ENCODE measurements around the gene PDGFRB. TPM values are rescaled to one million over a fixed set of nuclear protein-coding genes. Genes with fewer than 3 reads are reported as not detected.

Gene PDGFRB
- total and polyA plus RNA-seq, 12 donors = 15.5 to 101 (median 42.9) TPM

DNA sequence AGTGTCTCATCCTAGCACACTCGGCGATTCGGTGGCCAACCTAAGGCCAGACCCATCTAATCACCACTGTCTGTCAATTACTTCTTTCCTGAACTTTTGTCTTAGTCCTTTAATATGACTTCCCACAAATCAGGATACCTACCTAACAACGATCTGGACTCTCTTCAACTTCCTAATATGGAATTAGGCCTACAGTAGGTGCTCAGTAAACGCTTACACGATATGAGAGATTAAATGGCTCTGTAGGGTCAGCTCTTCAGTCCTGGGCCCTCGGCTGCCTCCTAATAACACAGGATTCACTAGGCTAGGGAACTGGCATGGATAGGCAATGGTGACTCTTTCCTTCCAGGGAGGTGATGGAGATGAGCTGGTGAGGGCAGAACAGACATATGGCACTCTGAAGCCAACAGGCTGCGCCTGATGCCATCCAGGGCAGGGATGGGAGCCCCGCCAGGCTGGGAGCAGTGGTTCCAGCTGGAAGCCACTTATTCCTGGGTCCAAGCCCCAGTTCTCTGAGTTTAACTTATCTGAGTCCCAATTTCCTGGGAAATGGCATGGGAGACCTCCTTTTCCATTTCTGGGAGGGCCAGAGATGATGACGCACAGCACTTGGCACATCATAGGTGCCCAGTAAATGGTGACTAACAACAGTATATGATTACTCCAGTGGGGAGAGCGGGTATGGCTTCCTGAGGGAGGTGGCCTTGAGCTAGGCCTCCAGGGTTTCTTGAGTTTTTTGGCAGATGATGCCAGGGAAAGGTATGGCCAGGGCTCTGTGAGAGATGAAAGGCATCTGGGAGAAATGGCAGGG lies 7.3 kb downstream of the PDGFRB start:
- ATAC-seq = no peak
- peaks cover 0 to 28% (median 0%) of the 10 kb centered on the region in 9 donors for H3K36me3 ChIP-seq
- H3K27ac ChIP-seq = peak overlapping the region; percentile 48 to 92 (median 85)
- peak overlapping the region in 8 of 10 donors; percentile 3 to 67 (median 42) for H3K4me3 ChIP-seq
- TF ChIP-seq, protein P1, sequence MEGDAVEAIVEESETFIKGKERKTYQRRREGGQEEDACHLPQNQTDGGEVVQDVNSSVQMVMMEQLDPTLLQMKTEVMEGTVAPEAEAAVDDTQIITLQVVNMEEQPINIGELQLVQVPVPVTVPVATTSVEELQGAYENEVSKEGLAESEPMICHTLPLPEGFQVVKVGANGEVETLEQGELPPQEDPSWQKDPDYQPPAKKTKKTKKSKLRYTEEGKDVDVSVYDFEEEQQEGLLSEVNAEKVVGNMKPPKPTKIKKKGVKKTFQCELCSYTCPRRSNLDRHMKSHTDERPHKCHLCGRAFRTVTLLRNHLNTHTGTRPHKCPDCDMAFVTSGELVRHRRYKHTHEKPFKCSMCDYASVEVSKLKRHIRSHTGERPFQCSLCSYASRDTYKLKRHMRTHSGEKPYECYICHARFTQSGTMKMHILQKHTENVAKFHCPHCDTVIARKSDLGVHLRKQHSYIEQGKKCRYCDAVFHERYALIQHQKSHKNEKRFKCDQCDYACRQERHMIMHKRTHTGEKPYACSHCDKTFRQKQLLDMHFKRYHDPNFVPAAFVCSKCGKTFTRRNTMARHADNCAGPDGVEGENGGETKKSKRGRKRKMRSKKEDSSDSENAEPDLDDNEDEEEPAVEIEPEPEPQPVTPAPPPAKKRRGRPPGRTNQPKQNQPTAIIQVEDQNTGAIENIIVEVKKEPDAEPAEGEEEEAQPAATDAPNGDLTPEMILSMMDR (IDR thresholded peaks at IDR 0.05) = no peak
- H3K27me3 ChIP-seq = no peaks in the 10 kb centered on the region
- WGBS, 2 donors = 80 to 81% methylated on average over 11 of the region's 11 CpGs
- peaks cover 5 to 71% (median 41%) of the 10 kb centered on the region in 9 donors for H3K4me1 ChIP-seq
- no peaks in the 10 kb centered on the region for H3K9me3 ChIP-seq
- intact Hi-C loops (cut with DNase I) = no loop called here
- peak in 1 of 2 donors; percentile 20 for DNase-seq

DNA sequence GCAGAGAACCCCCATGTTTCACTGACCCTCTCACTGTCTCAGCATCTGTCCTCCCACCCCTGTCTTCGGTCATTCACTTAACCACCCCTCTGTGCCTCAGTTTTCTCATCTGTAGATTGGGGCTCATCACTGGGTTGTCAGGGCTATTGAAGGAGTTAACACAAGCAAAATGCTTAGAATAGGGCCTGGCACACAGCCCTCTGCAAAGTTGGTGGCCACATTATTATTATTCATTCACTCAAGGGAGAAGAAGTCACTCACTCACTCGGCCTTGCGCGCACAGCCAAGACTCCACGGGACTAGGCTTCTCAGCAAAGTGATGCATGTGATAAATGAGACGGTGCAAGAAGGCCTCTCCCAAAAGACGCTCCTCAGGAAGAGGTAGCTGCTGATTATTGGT lies 8.0 kb downstream of the PDGFRB start:
- H3K4me1 ChIP-seq = peaks cover 5 to 78% (median 47%) of the 10 kb centered on the region in 9 donors

DNA sequence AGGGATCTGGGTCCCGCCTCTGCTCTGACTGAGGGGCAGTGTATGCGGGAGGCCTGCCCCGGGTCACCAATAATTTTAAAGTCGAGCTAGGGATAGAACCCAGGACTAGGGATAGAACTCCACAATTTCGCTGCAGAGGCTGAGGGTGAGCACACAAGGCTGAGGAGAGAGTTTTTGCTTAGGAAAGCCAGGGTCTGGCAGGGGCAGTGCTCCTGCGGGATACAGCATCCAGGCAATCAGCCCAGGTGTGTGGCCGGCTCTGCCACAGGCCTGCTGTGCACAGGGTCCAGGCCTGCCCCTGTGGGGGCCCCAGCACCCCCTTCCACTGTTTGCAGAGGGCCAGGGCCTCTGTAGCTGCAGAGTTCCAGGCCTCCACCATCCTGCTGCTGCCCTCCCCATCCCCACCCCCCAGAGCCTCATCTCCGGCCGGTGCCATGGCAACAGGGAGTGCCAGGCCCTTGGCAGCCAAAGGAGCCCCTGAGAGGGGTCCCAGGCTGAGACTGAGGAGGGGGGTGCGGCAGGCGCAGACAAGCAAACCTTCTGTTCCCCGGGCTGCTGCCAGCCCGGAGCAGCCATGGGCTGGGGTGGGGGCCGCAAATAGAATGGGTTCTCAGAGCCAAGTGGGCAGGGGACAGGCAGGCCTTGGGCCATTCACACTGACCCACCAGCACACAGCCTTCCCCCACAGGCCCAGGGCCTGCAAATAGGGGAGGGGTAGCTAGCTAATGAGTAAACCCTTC lies 8.6 kb downstream of the PDGFRB start:
- ATAC-seq (no peak), DNase-seq (peak in 1 of 2 donors; percentile 14)
- intact Hi-C loops (cut with DNase I) = no loop called here
- WGBS, 2 donors = 79 to 80% methylated on average over 14 of the region's 14 CpGs
- Histone ChIP-seq H3K9me3 (no peaks in the 10 kb centered on the region), H3K27me3 (no peaks in the 10 kb centered on the region), H3K4me1 (peaks cover 9 to 84% (median 53%) of the 10 kb centered on the region in 9 donors), H3K36me3 (peaks cover 0 to 18% (median 0%) of the 10 kb centered on the region in 9 donors), H3K4me3 (peak overlapping the region in 9 of 10 donors; percentile 3 to 67 (median 20)), H3K27ac (peak overlapping the region; percentile 48 to 92 (median 85))
- TF ChIP-seq, protein P1 (IDR thresholded peaks at IDR 0.05) = no peak

More for the DNA sequence above, 8.0 kb downstream of the PDGFRB start:
- Histone ChIP-seq H3K4me3 (peak overlapping the region in 9 of 10 donors; percentile 3 to 67 (median 20)), H3K9me3 (no peaks in the 10 kb centered on the region), H3K27me3 (no peaks in the 10 kb centered on the region), H3K27ac (peak overlapping the region; percentile 48 to 92 (median 85)), H3K36me3 (peaks cover 0 to 25% (median 0%) of the 10 kb centered on the region in 9 donors)
- 76 to 80% methylated on average over 7 of the region's 7 CpGs for WGBS, 2 donors
- DNase-seq (peak in 1 of 2 donors; percentile 9), ATAC-seq (no peak)
- intact Hi-C loops (cut with DNase I) = no loop called here
- TF ChIP-seq, protein P1 (IDR thresholded peaks at IDR 0.05) = no peak

GRCh38 chr5:150146235-150146634 lies 9.4 kb downstream of the PDGFRB start:
- DNase-seq (no peak), ATAC-seq (no peak)
- TF ChIP-seq, protein P1 (IDR thresholded peaks at IDR 0.05) = no peak
- Histone ChIP-seq H3K4me1 (peaks cover 13 to 89% (median 59%) of the 10 kb centered on the region in 9 donors), H3K27ac (peak overlapping the region; percentile 32 to 92 (median 85)), H3K36me3 (peaks cover 0 to 13% (median 0%) of the 10 kb centered on the region in 9 donors), H3K9me3 (no peaks in the 10 kb centered on the region), H3K4me3 (peak overlapping the region in 1 of 10 donors; percentile 20), H3K27me3 (no peaks in the 10 kb centered on the region)
- intact Hi-C loops (cut with DNase I) = no loop called here
- WGBS, 2 donors = 86 to 91% methylated on average over 5 of the region's 5 CpGs
